H1 (cell line): ENCODE results near the gene ZNF556. TPM values are rescaled to one million over a fixed set of nuclear protein-coding genes. Genes with fewer than 3 reads are reported as not detected.

Experiments
- ATF2 ChIP-seq: IDR thresholded peaks from 2 replicates; pipeline ENCODE4 v1.6.1; 2012; ENCODE audit warnings: low read length, inconsistent platforms
- CHD7 ChIP-seq: fragments of 300-600 bp; sonication (generic); IDR thresholded peaks from 2 replicates; pipeline ENCODE4 v1.7.1; 2012; ENCODE audit warnings: low read length, moderate library complexity, mild to moderate bottlenecking, inconsistent platforms; ENCODE audit not compliant: insufficient replicate concordance
- POU5F1 ChIP-seq: IDR thresholded peaks from 2 replicates; pipeline ENCODE4 v1.6.1; 2011; ENCODE audit warnings: low read depth, mild to moderate bottlenecking, low read length, moderate library complexity
- RNF2 ChIP-seq: fragments of 200-900, 300-1000 bp; sonication (generic); IDR thresholded peaks from 2 replicates; pipeline ENCODE4 v1.7.1; 2016; ENCODE audit warnings: borderline replicate concordance, low read depth, mild to moderate bottlenecking, antibody characterized with exemption, low read length; ENCODE audit not compliant: poor library complexity, severe bottlenecking; ENCODE audit errors: missing control alignments
- SAP30 ChIP-seq: fragments of 300-600 bp; sonication (generic); IDR thresholded peaks from 2 replicates; pipeline ENCODE4 v1.7.1; 2012; ENCODE audit warnings: low read length, moderate library complexity, mild to moderate bottlenecking, inconsistent platforms; ENCODE audit not compliant: insufficient read depth, insufficient replicate concordance
- TAF7 ChIP-seq: optimal IDR thresholded peaks from 2 replicates; pipeline ENCODE3; 2011; ENCODE audit warnings: low read depth, mild to moderate bottlenecking, inconsistent platforms, low read length, moderate library complexity, borderline replicate concordance
- ZNF274 ChIP-seq: IDR thresholded peaks from 2 replicates; pipeline ENCODE4 v1.7.0; 2012; ENCODE audit warnings: low read length, borderline replicate concordance; ENCODE audit errors: extremely low read depth
- polyA plus RNA-seq, 7 experiments: library from polyadenylated mRNA; depleted of rRNA in 3 of 7; stranded (reverse) in 5 of 7; unstranded in 2 of 7; fragments of >200 nt in 5 of 7; fragments of 200-250 nt in 2 of 7; gene quantifications; 1 replicate in 5 of 7; 2 replicates in 1 of 7; 4 replicates in 1 of 7; pipeline versions ENCODE4 v1.2.1 to v1.2.3, GENCODE V29; 2011 to 2013; ENCODE audit warnings: missing spikeins in 2 of 7, mixed read lengths in 2 of 7
- total RNA-seq: library from RNA; stranded (reverse); fragmentation: NEBNext Ultra II Directional; extraction: Animal tissue kit (Norgen Biotek cat#: 25700); gene quantifications from 2 replicates; pipeline ENCODE4 v1.2.1, GENCODE V29; 2021

The ZNF556 gene
- total and polyA plus RNA-seq, 2 of the 8 experiments (the other 6 are each of a cell fraction or from before 2014, with no cell fraction given): not detected

- TF ChIP-seq CHD7: no peak
- TF ChIP-seq RNF2: no peak
- no peak for TF ChIP-seq ZNF274
- TF ChIP-seq POU5F1: no peak
- TF ChIP-seq SAP30: no peak
- TF ChIP-seq ATF2: no peak
- no peak for TF ChIP-seq TAF7
These were observed 16.7 kb downstream of the ZNF556 start (continued) for GRCh38 chr19:2883686-2884439.
